GM23248 (cell line): ENCODE measurements around the gene PIEZO1.

ENCODE experiments used
- EZH2 ChIP-seq: fragments of 200-600 bp; sonication (generic); IDR thresholded peaks from 2 replicates; pipeline ENCODE4 v1.6.1; 2018; ENCODE audit warnings: antibody characterized with exemption, mild to moderate bottlenecking; ENCODE audit not compliant: insufficient read depth, poor library complexity, severe bottlenecking
- EZH2phosphoT487 ChIP-seq: fragments of 200-600 bp; sonication (generic); IDR thresholded peaks from 2 replicates; pipeline ENCODE4 v1.6.1; 2018; ENCODE audit warnings: antibody characterized with exemption, moderate library complexity, mild to moderate bottlenecking, low read depth; ENCODE audit not compliant: insufficient read depth

GRCh38 chr16:88686062-88686438 lies 99.0 kb downstream of the PIEZO1 start:
- no peak for TF ChIP-seq EZH2
- no peak for TF ChIP-seq EZH2phosphoT487
